NK-92 treated with Interleukin-12 subunit alpha and Interleukin-12 subunit beta, amount 100 ng/mL, for 24 hours (cell line): ENCODE data around the gene FHIP1A.

Source experiments
- DNase-seq: peaks from one replicate; lab custom pipeline; 2025; lab: John Stamatoyannopoulos, UW

FHIP1A gene

DNA sequence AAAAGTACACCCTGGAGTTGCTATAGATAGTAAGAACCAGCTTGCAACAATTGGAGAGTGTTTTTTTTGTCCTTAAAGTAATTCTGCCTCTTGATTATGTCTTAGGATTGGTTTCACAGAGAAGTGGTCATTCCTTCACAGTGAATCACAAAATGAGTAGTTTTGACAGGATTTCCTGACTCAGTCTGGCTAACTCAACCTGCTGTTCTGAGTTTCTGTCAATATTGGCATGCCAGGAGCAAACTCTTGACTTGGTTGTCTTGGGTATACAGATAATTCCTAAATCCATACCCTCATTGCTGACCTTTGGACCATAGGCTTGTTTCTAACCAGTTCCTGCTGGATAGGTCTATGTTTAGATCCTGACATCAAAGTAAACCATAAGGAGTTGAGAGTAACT is 9.4 kb downstream of the FHIP1A start:
- no peak for DNase-seq

GRCh38 chr4:151418856-151419255 is 9.9 kb downstream of the FHIP1A start:
- no peak for DNase-seq

- DNase-seq, result no peak
Observed at GRCh38 chr4:151420250-151420807, 11.4 kb downstream of the FHIP1A start.

- no peak for DNase-seq
Observed at GRCh38 chr4:151422854-151423253, 13.9 kb downstream of the FHIP1A start.

- no peak for DNase-seq
Observed at GRCh38 chr4:151426513-151426912, 17.5 kb downstream of the FHIP1A start.

DNA sequence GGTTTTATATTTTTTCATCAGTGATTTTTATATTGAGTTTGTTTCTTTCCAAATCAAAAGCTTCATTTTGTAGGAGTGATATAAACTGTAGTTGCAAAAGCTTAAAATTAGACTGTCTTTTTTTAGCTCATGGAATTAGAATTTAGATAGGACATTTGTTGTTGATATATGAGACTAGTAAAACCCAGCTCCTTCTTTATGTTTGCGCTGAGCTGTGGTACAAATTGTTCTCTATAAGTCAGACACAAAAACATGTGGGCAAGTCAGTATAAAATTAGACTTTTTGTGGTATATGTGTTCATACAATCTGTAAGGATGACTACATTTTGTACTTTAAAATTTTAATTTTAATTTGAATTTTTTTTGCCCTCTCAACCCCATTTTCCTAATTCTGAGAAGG is 18.3 kb downstream of the FHIP1A start:
- DNase-seq, result no peak

- no peak for DNase-seq
Observed at GRCh38 chr4:151428346-151428745, 19.4 kb downstream of the FHIP1A start.

GRCh38 chr4:151429957-151430570 is 21.1 kb downstream of the FHIP1A start:
- no peak for DNase-seq

GRCh38 chr4:151430740-151431457 is 21.9 kb downstream of the FHIP1A start:
- no peak for DNase-seq

- no peak for DNase-seq
Observed at GRCh38 chr4:151431728-151432127, 22.8 kb downstream of the FHIP1A start.

GRCh38 chr4:151432654-151433053 is 23.7 kb downstream of the FHIP1A start:
- no peak for DNase-seq

DNA sequence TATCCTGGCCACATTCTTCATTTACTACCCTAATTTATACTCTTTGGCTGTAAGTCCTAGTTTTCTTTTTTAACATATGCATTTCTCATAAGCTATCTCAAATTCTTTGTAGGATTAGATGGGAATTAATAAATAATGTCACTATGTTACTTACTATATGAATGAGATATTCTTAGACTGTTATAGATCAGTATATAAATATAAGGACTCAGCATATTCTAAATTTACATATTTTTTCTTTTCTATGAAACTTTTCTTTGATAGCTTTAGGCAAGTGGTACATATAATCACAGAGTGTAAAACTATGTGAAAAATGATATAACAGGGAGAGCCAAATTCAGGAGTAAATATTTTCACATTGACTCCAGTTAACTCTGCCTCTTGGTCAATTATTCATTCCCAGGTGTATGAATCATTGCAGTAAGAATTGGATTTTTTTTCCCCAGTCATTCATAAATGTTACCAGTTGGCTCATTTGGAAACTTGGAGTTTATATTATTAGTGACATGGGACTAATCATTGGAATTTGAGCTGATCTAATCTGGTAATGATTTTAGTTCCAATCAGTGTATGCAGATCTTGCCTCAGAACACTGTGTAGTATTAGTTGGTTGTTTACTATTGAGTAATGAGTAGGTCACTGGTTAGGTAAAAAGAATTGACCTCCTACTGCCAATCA is 25.3 kb downstream of the FHIP1A start:
- no peak for DNase-seq

DNA sequence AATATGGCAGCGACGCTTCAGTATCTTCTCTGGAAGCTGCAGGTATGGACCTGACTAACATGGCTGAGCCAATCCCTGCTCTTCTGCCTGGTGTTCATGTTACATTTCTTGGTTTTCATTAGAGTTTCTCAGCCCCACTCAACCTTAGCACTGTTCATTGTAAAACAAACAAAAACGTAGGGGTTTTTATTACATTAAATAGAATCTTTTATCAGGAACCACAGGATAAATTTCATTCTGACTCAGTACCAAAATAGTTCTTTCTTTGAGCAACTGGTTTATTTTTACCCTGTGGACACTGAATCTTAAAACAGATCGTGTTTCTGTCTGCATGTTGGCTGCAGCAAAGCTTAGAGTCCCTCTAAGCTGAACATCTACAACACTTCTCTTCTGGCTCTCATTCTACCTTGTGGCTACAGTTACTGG is 27.1 kb downstream of the FHIP1A start:
- DNase-seq, result no peak

- no peak for DNase-seq
Observed at GRCh38 chr4:151437505-151437904, 28.5 kb downstream of the FHIP1A start.

DNA sequence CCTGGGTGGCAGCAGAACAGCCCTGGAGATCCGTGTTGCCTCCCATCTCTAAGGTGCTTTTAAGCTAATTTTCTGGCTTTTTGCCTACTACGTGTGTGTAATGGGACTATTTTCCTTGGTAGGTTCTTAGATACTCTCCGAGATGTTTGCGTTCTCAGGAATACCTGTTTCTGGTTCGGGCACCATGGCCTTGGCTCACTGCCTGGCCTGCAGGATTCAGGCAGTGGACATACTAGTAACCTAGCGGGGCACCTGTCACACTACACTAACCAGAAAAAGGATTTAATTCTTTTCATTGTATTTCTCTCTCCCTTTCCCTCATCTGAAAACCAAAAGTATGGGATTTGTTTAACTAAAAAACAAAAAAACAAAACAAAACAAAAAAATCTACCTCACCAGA is 29.2 kb downstream of the FHIP1A start:
- no peak for DNase-seq

- DNase-seq, result no peak
Observed at GRCh38 chr4:151439320-151439719, 30.3 kb downstream of the FHIP1A start.

DNA sequence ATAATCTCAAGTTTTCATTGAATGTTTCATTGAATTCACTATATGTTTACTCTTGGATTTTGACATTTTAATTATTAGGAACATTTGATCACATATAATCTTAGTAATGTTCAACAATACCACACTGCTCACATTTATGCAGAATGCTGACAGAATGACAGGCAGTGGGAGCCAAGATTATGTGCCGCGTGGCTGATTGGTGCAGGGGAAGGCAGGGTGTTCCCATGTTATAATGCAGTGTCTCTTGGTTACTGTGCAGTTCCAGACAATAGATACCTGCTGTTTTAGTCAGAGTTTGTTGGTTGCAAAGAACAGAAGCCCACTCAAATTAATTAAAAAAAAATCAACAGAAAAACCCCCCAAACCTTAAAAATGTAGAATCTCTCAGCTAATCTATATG is 33.0 kb downstream of the FHIP1A start:
- DNase-seq, result no peak

DNA sequence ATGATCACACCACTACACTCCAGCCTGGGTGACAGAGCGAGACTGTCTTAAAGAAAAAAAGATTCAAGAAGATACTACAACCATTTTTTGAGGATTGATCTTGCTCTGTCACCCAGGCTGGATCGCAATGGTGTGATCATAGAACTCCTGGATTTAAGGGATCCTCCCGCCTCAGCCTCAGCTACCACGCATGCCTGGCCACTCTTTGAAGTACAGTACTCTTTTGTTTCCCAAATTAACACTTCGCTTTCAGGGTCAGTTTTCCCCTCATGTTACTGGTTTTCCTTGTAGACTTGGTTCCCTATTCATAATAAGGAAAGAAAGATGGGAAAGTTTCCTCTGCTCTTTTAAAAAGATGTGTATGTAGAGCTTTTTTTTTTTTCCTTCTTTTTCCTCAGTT is 34.3 kb downstream of the FHIP1A start:
- DNase-seq, result no peak

DNA sequence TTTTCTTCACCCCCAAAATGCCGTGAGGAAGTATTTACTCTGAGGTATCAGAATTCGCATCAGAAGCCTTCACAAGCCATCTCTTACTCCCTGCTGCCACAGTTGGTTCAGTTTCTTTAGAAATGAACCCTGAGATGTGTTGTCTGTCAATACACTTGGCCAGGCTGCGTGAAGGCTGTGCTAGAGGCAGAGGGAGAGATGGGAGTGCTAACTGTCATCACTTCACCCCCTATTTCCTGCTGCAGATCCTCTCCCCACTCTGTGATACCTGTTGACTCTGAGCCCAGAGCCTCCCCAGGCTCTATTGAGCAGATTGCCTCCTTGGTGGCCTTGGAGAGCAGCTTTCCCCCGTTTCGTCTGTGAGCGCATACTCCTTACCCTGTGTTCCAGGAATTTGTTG is 34.8 kb downstream of the FHIP1A start:
- DNase-seq, result no peak

- DNase-seq, result no peak
Observed at GRCh38 chr4:151446208-151446607, 37.2 kb downstream of the FHIP1A start.

DNA sequence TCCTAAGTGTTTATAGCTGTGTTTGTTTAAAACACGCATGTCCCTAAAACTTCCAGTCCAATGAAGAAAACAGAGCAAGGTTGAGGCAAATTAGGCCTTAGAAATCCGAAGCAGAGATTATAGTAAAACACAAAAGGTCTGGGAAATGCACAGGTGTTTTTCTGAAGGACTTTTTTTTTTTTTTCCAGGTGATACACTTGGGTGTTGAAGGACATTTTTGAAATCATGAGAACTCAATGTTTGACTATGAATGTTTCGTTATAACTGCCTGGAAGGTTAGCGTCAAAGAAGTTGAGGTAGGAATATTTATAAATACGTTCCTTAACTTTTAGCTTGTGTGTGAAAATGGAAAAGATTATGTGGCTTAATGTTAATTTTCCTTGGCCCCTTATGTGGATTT is 45.5 kb downstream of the FHIP1A start:
- DNase-seq, result no peak

DNA sequence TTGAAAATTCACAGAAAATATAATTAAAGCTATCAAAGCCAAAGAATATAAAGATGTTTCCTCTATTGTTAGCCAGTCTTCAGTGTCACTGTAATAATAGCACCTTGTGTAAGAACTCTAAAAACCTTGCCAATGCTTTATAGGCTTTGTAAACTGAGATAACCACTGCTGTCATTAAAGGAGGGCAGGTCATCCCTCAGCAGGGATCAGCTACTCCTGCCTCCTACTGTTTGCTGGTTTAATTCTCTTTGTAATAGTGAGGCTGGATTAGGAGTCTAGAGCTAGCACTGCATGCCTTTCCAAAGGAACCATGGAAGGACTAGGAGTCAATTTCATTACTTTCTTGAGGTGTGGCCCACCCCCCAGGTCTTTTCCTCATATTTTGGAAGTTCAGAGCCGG is 46.2 kb downstream of the FHIP1A start:
- no peak for DNase-seq

- DNase-seq, result no peak
Observed at GRCh38 chr4:151458148-151458547, 49.2 kb downstream of the FHIP1A start.
